ENCODE data around the gene CDH6.

GRCh38 chr5:31232273-31232888 is 38.9 kb downstream of the CDH6 start:
- no peak for TF ChIP-seq POLR2A (IDR thresholded peaks at IDR 0.05)
- TF ChIP-seq EP300 (IDR thresholded peaks at IDR 0.05): no peak
- no peak for TF ChIP-seq CTCF (IDR thresholded peaks at IDR 0.05)
